ENCODE measurements around the gene SDR9C7.
"Not testable (repeated sequence)": the region's sequence is repeated elsewhere in the genome, so short reads cannot be mapped to it uniquely, and the experiment has no call there.

SDR9C7 gene

DNA sequence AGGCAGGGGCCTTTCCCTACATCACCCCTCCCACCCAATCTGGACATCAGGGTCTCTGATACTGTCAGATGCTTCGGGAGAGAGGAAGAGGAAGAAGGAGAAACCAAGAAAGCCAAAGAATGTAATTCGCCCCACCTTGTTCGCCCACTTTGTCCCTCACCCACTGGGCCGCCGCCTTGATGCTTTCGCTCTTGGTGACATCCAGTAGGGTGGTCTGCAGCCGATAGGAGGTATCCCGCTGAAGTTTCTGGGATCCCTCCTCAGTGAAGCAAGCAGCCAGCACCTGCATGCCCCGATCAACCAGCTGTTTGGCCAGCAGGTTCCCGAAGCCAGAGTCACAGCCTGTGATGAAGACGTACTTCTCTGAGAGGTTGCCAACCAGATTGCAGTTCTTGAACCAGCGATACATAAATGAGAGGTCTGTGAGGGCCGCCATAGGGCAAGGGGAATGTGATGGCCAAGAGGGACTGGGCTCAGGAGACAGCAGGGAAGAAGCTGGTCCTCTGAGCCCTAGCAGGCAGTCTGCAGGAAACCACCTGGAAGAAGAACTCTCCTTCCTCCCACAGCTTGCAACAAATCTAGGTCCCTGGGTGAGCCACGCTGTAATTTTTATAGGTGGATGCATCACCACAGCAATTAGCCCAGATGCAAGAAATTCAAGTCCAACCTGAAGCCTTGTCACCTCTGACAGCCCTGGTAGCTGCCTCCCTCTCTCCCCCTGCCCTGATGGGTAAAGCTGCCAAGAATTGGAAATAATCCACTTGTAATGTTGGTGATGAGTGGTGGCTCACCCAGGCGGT, at the start of gene SDR9C7:
TSS of gene SDR9C7 (minus strand) at position 583 of the 800 bp plus-strand sequence. CDS start at position 436, 147 bp downstream.
- no peak within 1 kb of the TSS for H3K27ac ChIP-seq
- TF ChIP-seq ZFX (IDR thresholded peaks at IDR 0.05; ENCODE audit: borderline replicate concordance), result no peak
- TF ChIP-seq, protein P1, sequence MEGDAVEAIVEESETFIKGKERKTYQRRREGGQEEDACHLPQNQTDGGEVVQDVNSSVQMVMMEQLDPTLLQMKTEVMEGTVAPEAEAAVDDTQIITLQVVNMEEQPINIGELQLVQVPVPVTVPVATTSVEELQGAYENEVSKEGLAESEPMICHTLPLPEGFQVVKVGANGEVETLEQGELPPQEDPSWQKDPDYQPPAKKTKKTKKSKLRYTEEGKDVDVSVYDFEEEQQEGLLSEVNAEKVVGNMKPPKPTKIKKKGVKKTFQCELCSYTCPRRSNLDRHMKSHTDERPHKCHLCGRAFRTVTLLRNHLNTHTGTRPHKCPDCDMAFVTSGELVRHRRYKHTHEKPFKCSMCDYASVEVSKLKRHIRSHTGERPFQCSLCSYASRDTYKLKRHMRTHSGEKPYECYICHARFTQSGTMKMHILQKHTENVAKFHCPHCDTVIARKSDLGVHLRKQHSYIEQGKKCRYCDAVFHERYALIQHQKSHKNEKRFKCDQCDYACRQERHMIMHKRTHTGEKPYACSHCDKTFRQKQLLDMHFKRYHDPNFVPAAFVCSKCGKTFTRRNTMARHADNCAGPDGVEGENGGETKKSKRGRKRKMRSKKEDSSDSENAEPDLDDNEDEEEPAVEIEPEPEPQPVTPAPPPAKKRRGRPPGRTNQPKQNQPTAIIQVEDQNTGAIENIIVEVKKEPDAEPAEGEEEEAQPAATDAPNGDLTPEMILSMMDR (IDR thresholded peaks at IDR 0.05), result no peak

DNA sequence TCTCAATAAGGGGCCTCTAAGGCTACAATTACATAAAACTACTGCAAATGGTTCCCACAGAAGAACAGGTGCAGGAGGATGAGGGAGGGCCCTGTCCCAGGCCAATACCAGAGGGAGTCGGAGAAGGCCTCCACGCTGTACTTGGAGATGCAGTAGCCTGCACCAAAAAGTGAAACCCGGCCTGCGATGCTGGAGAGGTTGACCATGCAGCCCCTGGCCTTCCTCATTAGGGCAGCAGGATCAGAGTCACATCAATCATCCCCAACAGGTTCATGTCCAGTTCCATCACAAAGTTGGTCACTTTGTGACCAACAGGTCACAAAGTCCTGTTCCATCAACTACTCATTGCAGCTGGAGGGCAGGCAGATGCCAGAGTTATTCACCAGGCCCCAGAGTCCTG, 49.2 kb upstream of the SDR9C7 start:
- H3K27ac ChIP-seq, result no peak overlapping the region
- TF ChIP-seq, protein P1 (IDR thresholded peaks at IDR 0.05), result no peak
- no peak for TF ChIP-seq ZFX (IDR thresholded peaks at IDR 0.05; ENCODE audit: borderline replicate concordance)

DNA sequence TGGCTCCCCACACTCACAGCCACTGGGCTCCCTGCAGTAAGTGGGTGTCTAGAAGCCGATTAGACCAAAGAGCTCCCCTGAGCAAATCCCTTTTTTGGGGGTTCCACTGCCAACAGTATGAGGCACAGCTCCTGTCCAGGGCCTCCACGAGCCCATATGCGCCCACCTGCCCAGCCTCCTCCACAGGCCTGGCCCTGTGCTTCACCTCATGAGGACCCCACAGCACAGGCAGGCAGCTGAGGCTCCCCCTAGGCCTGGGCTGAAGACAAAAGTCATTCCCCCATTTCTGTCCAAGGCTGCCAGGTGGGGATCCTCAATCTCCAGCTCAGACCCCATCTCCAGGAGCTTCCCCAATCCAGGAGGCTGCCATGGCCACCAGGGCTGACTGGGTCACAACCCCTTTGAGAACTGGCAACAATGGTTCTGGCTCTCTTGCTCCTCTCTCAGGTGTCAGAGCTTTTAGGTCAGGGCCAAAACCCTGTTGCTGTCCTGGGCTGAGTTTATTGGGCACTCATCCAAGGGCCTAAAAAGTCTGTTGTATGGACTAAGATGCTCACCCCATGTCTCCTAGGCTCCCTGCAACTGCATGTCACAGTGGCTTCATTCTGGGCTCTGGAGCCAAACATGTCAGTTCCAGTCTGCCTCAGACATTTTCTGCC, 48.5 kb upstream of the SDR9C7 start:
- H3K27ac ChIP-seq, result not testable (repeated sequence)

DNA sequence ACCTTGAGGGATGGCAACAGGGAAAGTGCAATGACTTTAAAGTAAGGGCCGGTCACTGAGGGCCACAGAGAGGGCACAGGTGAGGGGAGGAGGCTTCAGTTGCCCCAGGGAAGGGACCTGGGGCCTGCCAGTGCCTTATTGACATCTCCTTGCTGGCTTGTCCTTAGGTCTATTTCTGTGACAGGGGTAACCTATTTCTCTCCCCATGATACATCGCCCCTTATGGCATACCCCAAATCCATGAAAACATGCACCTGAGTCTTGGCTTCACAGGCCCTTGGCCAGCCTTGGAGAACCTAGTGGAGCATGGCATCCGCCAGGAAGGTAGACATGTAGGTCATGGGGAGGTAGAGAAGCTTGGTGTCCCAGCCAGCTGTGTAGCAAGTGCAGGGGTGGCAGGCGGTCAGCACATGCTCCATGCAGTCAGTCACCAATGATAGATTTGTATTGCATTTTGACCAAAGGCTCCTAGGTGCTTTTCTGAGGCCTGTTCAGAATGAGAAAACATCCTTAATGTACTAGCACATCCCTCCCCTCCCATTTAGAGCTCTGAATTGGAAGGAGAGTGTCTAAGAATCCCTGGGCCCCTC, 46.8 kb upstream of the SDR9C7 start:
- H3K27ac ChIP-seq, result no peak overlapping the region
- TF ChIP-seq, protein P1 (IDR thresholded peaks at IDR 0.05), result no peak
- TF ChIP-seq ZFX (IDR thresholded peaks at IDR 0.05; ENCODE audit: borderline replicate concordance), result no peak

DNA sequence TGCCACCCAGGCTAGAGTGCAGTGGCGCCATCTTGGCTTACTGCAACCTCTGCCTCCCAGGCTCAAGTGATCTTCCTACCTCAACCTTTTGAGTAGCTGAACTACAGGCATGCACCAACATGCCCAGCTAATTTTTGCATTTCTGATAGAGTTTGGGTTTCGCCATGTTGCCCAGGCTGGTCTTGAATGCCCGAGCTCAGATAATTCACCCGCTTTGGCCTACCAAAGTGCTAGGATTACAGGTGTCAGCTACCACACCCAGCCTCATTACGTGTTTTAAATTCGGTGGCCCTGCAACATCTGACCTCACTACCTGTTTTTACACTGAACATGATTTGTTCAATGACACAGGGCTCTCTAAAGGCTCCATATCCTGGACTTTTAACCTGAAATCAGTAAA, 46.1 kb upstream of the SDR9C7 start:
- TF ChIP-seq, protein P1 (IDR thresholded peaks at IDR 0.05), result no peak
- no peak for TF ChIP-seq ZFX (IDR thresholded peaks at IDR 0.05; ENCODE audit: borderline replicate concordance)
- H3K27ac ChIP-seq, result no peak overlapping the region

DNA sequence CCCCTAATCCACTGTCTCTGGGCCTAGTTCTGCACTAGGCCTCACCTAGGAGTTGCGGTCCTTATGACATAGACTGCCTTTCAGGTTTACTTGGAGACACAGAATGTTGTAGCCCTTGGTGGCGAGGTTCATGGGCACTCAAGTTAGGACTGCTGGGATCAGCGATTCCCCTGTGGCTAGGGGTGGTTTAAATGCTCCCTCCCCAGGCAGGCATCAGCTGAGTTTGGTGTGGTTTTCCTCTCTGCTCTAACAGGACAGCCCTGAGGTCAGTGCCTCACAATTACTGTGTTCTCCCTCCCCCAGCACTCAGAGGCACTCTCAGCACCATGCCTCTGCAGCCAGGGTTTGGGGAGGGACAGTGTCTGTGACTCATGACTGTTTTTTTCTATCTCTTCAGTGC, 45.4 kb upstream of the SDR9C7 start:
- no peak overlapping the region for H3K27ac ChIP-seq
- no peak for TF ChIP-seq ZFX (IDR thresholded peaks at IDR 0.05; ENCODE audit: borderline replicate concordance)
- TF ChIP-seq, protein P1 (IDR thresholded peaks at IDR 0.05), result no peak

DNA sequence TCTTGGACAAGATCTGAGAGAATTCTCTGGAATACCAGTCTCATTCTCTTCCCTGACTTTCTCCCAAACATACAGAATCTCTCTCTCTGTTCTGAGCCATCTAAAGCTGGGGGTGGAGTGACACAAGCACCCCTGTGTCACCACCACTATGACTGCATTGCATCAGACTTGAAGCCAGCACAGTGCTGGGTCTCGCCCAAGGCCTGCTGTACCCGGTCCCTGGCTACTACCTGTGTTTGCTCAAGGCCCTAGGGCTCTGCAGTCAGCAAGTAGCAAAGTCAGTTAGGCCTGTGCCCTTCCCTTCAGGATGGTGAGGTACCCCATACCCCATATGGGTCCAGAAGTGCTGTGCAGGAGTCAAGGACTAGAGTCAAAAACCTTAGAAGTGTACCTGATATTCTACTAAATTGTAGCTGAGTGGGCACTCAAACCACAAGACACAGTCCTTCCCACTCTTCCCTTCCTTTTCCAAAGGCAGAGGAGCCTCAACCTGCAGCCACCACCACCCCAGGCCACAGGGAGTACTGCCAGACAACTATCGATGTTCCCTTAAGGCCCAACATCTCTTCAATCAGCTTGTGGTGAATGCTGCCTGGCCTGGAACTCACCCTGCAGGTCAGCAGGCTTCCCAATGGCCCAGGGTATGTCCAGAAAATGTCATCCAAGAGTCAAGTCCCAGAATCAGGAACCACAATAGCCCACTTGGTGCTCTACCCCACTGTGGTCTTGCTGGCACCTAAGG, 44.4 kb upstream of the SDR9C7 start:
- H3K27ac ChIP-seq, result no peak overlapping the region
- TF ChIP-seq, protein P1 (IDR thresholded peaks at IDR 0.05), result no peak
- no peak for TF ChIP-seq ZFX (IDR thresholded peaks at IDR 0.05; ENCODE audit: borderline replicate concordance)

DNA sequence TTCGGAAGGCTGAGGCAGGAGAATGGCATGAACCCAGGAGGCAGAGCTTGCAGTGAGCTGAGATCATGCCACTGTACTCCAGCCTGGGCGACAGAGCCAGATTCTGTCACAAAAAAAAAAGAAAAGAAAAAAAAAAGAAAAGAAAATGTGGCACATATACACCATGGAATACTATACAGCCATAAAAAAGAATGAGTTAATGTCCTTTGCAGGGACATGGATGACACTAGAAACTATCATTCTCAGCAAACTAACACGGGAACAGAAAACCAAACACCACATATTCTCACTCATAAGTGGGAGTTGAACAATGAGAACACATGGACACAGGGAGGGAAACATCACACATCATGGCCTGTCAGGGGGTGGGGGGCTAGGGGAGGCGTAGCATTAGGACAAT, 43.2 kb upstream of the SDR9C7 start:
- not testable (repeated sequence) for H3K27ac ChIP-seq

DNA sequence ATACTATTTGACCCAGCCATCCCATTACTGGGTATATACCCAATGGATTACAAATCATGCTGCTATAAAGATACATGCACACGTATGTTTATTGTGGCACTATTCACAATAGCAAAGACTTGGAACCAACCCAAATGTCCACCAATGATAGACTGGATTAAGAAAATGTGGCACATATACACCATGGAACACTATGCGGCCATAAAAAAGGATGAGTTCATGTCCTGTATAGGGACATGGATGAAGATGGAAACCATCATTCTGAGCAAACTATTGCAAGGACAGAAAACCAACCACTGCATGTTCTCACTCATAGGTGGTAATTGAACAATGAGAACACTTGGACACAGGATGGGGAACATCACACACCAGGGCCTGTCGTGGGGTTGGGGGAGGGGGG, 40.0 kb upstream of the SDR9C7 start:
- H3K27ac ChIP-seq, result not testable (repeated sequence)

DNA sequence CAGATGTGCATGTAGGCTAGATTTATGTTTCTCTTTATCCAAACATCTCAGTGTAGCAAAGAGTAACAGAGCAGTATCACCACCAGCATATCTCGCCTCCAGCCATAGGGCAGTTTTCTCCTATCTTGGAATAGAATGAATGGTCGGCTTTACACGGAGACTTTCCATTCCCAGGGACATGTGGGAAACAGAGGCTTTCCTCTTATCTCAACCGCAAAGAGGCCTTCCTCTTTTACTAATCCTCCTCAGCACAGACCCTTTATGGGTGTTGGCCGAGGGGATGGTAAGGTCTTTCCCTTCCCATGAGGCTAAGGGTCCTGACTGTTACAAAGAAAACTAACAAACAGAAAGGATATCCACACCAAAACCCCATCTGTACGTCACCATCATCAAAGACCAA, 34.7 kb upstream of the SDR9C7 start:
- not testable (repeated sequence) for H3K27ac ChIP-seq

DNA sequence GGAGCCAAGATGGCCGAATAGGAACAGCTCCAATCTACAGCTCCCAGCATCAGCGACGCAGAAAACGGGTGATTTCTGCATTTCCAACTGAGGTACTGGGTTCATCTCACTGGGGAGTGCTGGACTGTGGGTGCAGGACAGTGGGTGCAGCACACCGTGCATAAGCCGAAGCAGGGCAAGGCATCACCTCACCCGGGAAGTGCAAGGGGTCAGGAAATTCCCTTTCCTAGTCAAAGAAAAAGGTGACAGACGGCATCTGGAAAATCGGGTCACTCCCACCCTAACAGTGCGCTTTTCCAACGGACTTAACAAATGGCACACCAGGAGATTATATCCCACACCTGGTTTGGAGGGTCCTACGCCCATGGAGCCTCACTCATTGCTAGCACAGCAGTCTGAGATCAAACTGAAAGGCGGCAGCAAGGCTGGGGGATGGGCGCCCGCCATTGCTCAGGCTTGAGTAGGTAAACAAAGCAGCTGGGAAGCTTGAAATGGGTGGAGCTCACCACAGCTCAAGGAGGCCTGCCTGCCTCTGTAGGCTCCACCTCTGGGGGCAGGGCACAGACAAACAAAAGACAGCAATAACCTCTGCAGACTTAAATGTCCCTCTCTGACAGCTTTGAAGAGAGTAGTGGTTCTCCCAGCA, 31.9 kb upstream of the SDR9C7 start:
- peak overlapping the region; percentile 53; the same call in 1 of the 2 replicates for H3K27ac ChIP-seq

All from 22Rv1 (cell line).